Endothelial cell of umbilical vein (primary cell): ENCODE results near the gene CENPP. TPM values are rescaled to one million over a fixed set of nuclear protein-coding genes. Genes with fewer than 3 reads are reported as not detected.

Experiments
- BruUV-seq: library from RNA; stranded (reverse); fragments of 400-500 nt; replicated peaks from 2 replicates; lab custom pipeline; 2021; lab: Mats Ljungman, UMichigan
- CTCF ChIA-PET: fragments of 300-600, 350-600 bp; sonication (Branson Sonifier 250); formaldehyde crosslinking; loops from one replicate; lab custom pipeline; 2021; ENCODE audit warnings: antibody characterized with exemption, inconsistent platforms; lab: Charles Lee
- POLR2A ChIA-PET: fragments of 300-600, 350-600 bp; sonication (Branson Sonifier 250); formaldehyde crosslinking; loops from one replicate; lab custom pipeline; 2021; ENCODE audit warnings: antibody characterized with exemption, inconsistent platforms; lab: Charles Lee
- DNase-seq: peaks from one replicate; pipeline ENCODE4 v3.0.0-alpha.2; 2011; ENCODE audit warnings: low read depth, low spot score
- FAIRE-seq: peaks from 2 replicates; lab custom pipeline; 2011; peaks lifted over from hg19 to GRCh38; lab: Jason Lieb, UNC
- H2AFZ ChIP-seq: 2 replicates; pipeline ENCODE4 v1.6.0; 2012; ENCODE audit warnings: low read depth, low read length, control low read depth, inconsistent platforms
- H3K27ac ChIP-seq: 2 replicates; pipeline ENCODE4 v1.5.1; 2011; ENCODE audit warnings: low read depth, mild to moderate bottlenecking, control low read depth, low read length, moderate library complexity; ENCODE audit not compliant: insufficient read depth
- H3K27me3 ChIP-seq, 2 experiments: 2 replicates each; pipeline versions ENCODE4 v1.6.0 to v1.6.1; 2011; ENCODE audit warnings: low read length in 2 of 2, mixed read lengths in 1 of 2; ENCODE audit not compliant: control insufficient read depth in 2 of 2, insufficient read depth in 2 of 2
- H3K36me3 ChIP-seq, 2 experiments: 2 replicates in 1 of 2; 3 replicates in 1 of 2; pipeline ENCODE4 v1.5.1; 2011; ENCODE audit warnings: low read length in 2 of 2, mild to moderate bottlenecking in 1 of 2, moderate library complexity in 1 of 2; ENCODE audit not compliant: control insufficient read depth in 2 of 2, insufficient read depth in 2 of 2; ENCODE audit errors: extremely low read depth in 1 of 2
- H3K4me1 ChIP-seq: 3 replicates; pipeline ENCODE4 v1.5.1; 2011; ENCODE audit warnings: mild to moderate bottlenecking, low read length; ENCODE audit not compliant: control insufficient read depth, insufficient read depth; ENCODE audit errors: extremely low read depth
- H3K4me2 ChIP-seq: 2 replicates; pipeline ENCODE4 v1.6.1; 2011; ENCODE audit warnings: low read length, control low read depth, mixed read lengths; ENCODE audit not compliant: insufficient read depth
- H3K4me3 ChIP-seq, 3 experiments: fragments of 200-600 bp in 1 of 3; sonication (generic), shearing (Covaris generic) in 1 of 3; replicated peaks in 1 of 3; 2 replicates each; pipeline ENCODE4 v1.5.1; 2011 to 2016; ENCODE audit warnings: control low read depth in 3 of 3, low read length in 3 of 3, mild to moderate bottlenecking in 2 of 3, inconsistent platforms in 1 of 3, low read depth in 1 of 3, moderate library complexity in 1 of 3; ENCODE audit not compliant: insufficient read depth in 1 of 3
- H3K79me2 ChIP-seq: 2 replicates; pipeline ENCODE4 v1.6.0; 2012; ENCODE audit warnings: low read length, inconsistent platforms; ENCODE audit not compliant: control insufficient read depth, insufficient read depth
- H3K9ac ChIP-seq: replicated peaks from 2 replicates; pipeline ENCODE3; 2011; ENCODE audit warnings: low read length, control low read depth; ENCODE audit not compliant: insufficient read depth; ENCODE audit errors: extremely low read depth
- H3K9me1 ChIP-seq: replicated peaks from 3 replicates; pipeline ENCODE4 v1.6.0; 2011; ENCODE audit warnings: mild to moderate bottlenecking, low read length; ENCODE audit not compliant: control insufficient read depth, insufficient read depth; ENCODE audit errors: extremely low read depth
- H3K9me3 ChIP-seq: replicated peaks from 2 replicates; pipeline ENCODE4 v1.5.1; 2012; ENCODE audit warnings: low read length, inconsistent platforms; ENCODE audit not compliant: control insufficient read depth, insufficient read depth
- H4K20me1 ChIP-seq: replicated peaks from 2 replicates; pipeline ENCODE3; 2011; ENCODE audit warnings: mild to moderate bottlenecking, low read length; ENCODE audit not compliant: control insufficient read depth, insufficient read depth; ENCODE audit errors: extremely low read depth
- CTCF ChIP-seq, 2 donors: IDR thresholded peaks; 1 replicate in 1 of 2; 2 replicates in 1 of 2; pipeline ENCODE4 v1.5.1; 2011; ENCODE audit warnings: low read length in 2 of 2, mild to moderate bottlenecking in 2 of 2, moderate library complexity in 2 of 2, control low read depth in 1 of 2, inconsistent platforms in 1 of 2, low read depth in 1 of 2; ENCODE audit not compliant: insufficient read depth in 1 of 2; ENCODE audit errors: extremely low read depth in 1 of 2
- EZH2 ChIP-seq: IDR thresholded peaks from 2 replicates; pipeline ENCODE4 v1.6.1; 2012; ENCODE audit warnings: borderline replicate concordance, low read depth, mild to moderate bottlenecking, moderate library complexity, low read length, inconsistent platforms; ENCODE audit not compliant: severe bottlenecking
- FOS ChIP-seq: IDR thresholded peaks from 2 replicates; pipeline ENCODE4 v1.6.1; 2011; ENCODE audit warnings: mild to moderate bottlenecking, low read length, moderate library complexity, borderline replicate concordance; ENCODE audit not compliant: insufficient read depth
- GATA2 ChIP-seq: IDR thresholded peaks from 2 replicates; pipeline ENCODE4 v1.7.0; 2011; ENCODE audit warnings: low read depth, mild to moderate bottlenecking, moderate library complexity, mixed read lengths, low read length; ENCODE audit not compliant: insufficient read length, insufficient read depth
- JUN ChIP-seq: IDR thresholded peaks from 2 replicates; pipeline ENCODE4 v1.6.1; 2011; ENCODE audit warnings: borderline replicate concordance, low read depth; ENCODE audit not compliant: insufficient read length, insufficient read depth
- MAX ChIP-seq: IDR thresholded peaks from 2 replicates; pipeline ENCODE4 v1.6.1; 2011; ENCODE audit not compliant: insufficient read depth, insufficient read length
- MYC ChIP-seq: IDR thresholded peaks from one replicate; pipeline ENCODE4 v1.6.1; 2011; ENCODE audit warnings: mild to moderate bottlenecking, low read depth, low read length
- POLR2A ChIP-seq: IDR thresholded peaks from 2 replicates; pipeline ENCODE4 v1.6.1; 2012; ENCODE audit warnings: low read depth, mild to moderate bottlenecking, control low read depth, low read length
- POLR2AphosphoS5 ChIP-seq: IDR thresholded peaks from 2 replicates; pipeline ENCODE4 v1.6.1; 2012; ENCODE audit warnings: low read depth, mild to moderate bottlenecking, control low read depth, low read length, moderate library complexity; ENCODE audit not compliant: insufficient read depth
- dilution Hi-C: fragments of 300-500 bp; cut with MboI; formaldehyde crosslinking; loops from one replicate; pipeline ENCODE4 v1.15.0; 2019; ENCODE audit warnings: low sequenced_read_pairs; ENCODE audit not compliant: extremely low pct_ligation_motif_present
- intact Hi-C: fragments of 100-400 bp; cut with micrococcal nuclease; formaldehyde crosslinking; loops from one replicate; pipeline ENCODE4 v1.10.0; 2022
- polyA plus RNA-seq, 4 experiments: library from polyadenylated mRNA; depleted of rRNA in 3 of 4; stranded (reverse) in 3 of 4; unstranded in 1 of 4; fragments of >200 nt; gene quantifications; 2 replicates each; pipeline versions ENCODE4 v1.2.1 to v1.2.3, GENCODE V29; 2011 to 2012; ENCODE audit warnings: missing spikeins in 1 of 4
- total RNA-seq: library from RNA; stranded (reverse); gene quantifications from 2 replicates; pipeline ENCODE4 v1.2.3, GENCODE V29; 2021

CENPP gene
- total and polyA plus RNA-seq, 2 donors (not counting 3 experiments of a cell fraction or from before 2014, with no cell fraction given): 1.2 to 12.0 TPM

- no TSS peak for BruUV-seq
- intact Hi-C loops (no loop called here), dilution Hi-C loops (no loop called here)
- no peaks in the 10 kb centered on the region for H3K27me3 ChIP-seq
- H2AFZ ChIP-seq: no peak overlapping the region
- no peaks in the 10 kb centered on the region for H3K79me2 ChIP-seq
- H4K20me1 ChIP-seq: no peaks in the 10 kb centered on the region
- no peaks in the 10 kb centered on the region for H3K9me3 ChIP-seq
- no peak for TF ChIP-seq GATA2
- H3K9me1 ChIP-seq: no peaks in the 10 kb centered on the region
- no peak overlapping the region for H3K4me3 ChIP-seq
- H3K4me2 ChIP-seq: no peak overlapping the region
- CTCF ChIA-PET: no interaction called here
- H3K36me3 ChIP-seq: no peaks in the 10 kb centered on the region
- FAIRE-seq (no peak), DNase-seq (no peak)
- POLR2A ChIA-PET: no interaction called here
- H3K27ac ChIP-seq: no peak overlapping the region
- no peak overlapping the region for H3K9ac ChIP-seq
- no peaks in the 10 kb centered on the region for H3K4me1 ChIP-seq
Measured at GRCh38 chr9:92345582-92345981, 19.8 kb downstream of the CENPP start.

GRCh38 chr9:92349771-92350739 lies 24.3 kb downstream of the CENPP start:
- H3K79me2 ChIP-seq: no peaks in the 10 kb centered on the region
- H3K27ac ChIP-seq: no peak overlapping the region
- FAIRE-seq (no peak), DNase-seq (no peak)
- H3K9me3 ChIP-seq: no peaks in the 10 kb centered on the region
- H3K9me1 ChIP-seq: no peaks in the 10 kb centered on the region
- H3K4me1 ChIP-seq: no peaks in the 10 kb centered on the region
- ChIA-PET POLR2A (no interaction called here), CTCF (interaction anchor here (1.0 to 1.8 kb wide), 4 partner anchors 10 to 89 kb away, joined by 3 to 5 read pairs (median 4); no protein-coding TSS in a partner anchor)
- H2AFZ ChIP-seq: no peak overlapping the region
- H4K20me1 ChIP-seq: no peaks in the 10 kb centered on the region
- dilution Hi-C loops (no loop called here), intact Hi-C loops (no loop called here)
- H3K4me2 ChIP-seq: no peak overlapping the region
- no peaks in the 10 kb centered on the region for H3K36me3 ChIP-seq
- H3K27me3 ChIP-seq: no peaks in the 10 kb centered on the region
- BruUV-seq: no TSS peak
- no peak overlapping the region for H3K4me3 ChIP-seq
- TF ChIP-seq POLR2AphosphoS5 (no peak), MYC (no peak), POLR2A (no peak), FOS (no peak), CTCF (IDR thresholded peaks at IDR 0.05; ENCODE audit: extremely low read depth in 1 of 2, insufficient read depth in 1 of 2, low read depth in 1 of 2, low read length in 2 of 2) (no peak), GATA2 (no peak), MAX (no peak), EZH2 (no peak), JUN (no peak)
- H3K9ac ChIP-seq: no peak overlapping the region
